PC-9 (cell line): Measurements from ENCODE around the gene FTMT.

Experiments used
- CTCF ChIP-seq: fragments of 200-600 bp; sonication (generic); conservative IDR thresholded peaks from 2 replicates; pipeline ENCODE4 v1.6.1; 2017; ENCODE audit warnings: mixed run types, antibody characterized with exemption, mild to moderate bottlenecking, moderate library complexity
- EZH2 ChIP-seq: fragments of 200-600 bp; sonication (generic); IDR thresholded peaks from 2 replicates; pipeline ENCODE4 v1.8.0; 2017; ENCODE audit warnings: antibody characterized with exemption, low read depth

GRCh38 chr5:121834021-121834420 is 17.7 kb upstream of the FTMT start:
- TF ChIP-seq CTCF (no peak), EZH2 (no peak)
